ENCODE results near the gene ZMYND10. TPM values are rescaled to one million over a fixed set of nuclear protein-coding genes. Genes with fewer than 3 reads are reported as not detected.

The ZMYND10 gene
- total RNA-seq (2021): 0.46 to 0.80 TPM (median 0.74 TPM) in 3 replicates
- Bru-seq, nascent RNA: percentile 21 among the genes with signal in this experiment
- long read RNA-seq, experiment 1: 0 reads
- long read RNA-seq, experiment 2, partial matches to known transcripts: 0 of 1 reads
- long read RNA-seq, experiment 2, other reads (novel, unspliced or antisense): 1 of 1 reads
- long read RNA-seq, experiment 3: 0 reads

- H3K4me1 Mint-ChIP-seq: peaks cover 14% of the 10 kb centered on the region
- H3K27me3 Mint-ChIP-seq (ENCODE audit: low read depth): peaks cover 61% of the 10 kb centered on the region
- CTCF ChIA-PET: interaction anchor here (0.6 to 3.2 kb wide), 10 partner anchors 11 to 264 kb away, joined by 3 to 19 read pairs (median 5); partner anchors contain the start of gene HYAL2
- DNase-seq (ENCODE audit: low spot score): peak; percentile 89
- no peak within 1 kb of the TSS for H3K27ac Mint-ChIP-seq
- H3K36me3 Mint-ChIP-seq: peaks cover 7% of the 10 kb centered on the region; the same call in 1 of the 2 replicates
- peak within 1 kb of the TSS; percentile 75 for H3K4me3 Mint-ChIP-seq
- no peaks in the 10 kb centered on the region for H3K9me3 Mint-ChIP-seq
- ATAC-seq: peak; percentile 67
- POLR2A ChIA-PET: interaction anchor here (0.8 to 0.9 kb wide), 2 partner anchors 9 to 54 kb away, joined by 3 read pairs; partner anchors contain the start of gene IFRD2
- TF ChIP-seq ATF1 (CRISPR knock-in tag; IDR thresholded peaks at IDR 0.05) (no peak), RELA (CRISPR knock-in tag; IDR thresholded peaks at IDR 0.05; ENCODE audit: borderline replicate concordance) (no peak), USF2 (CRISPR knock-in tag; IDR thresholded peaks at IDR 0.05) (no peak), ZNF232 (CRISPR knock-in tag; IDR thresholded peaks at IDR 0.05) (0 out of 2 replicates have a peak, but pooled peaks have one; percentile 15), TCF7 (CRISPR knock-in tag; IDR thresholded peaks at IDR 0.05; ENCODE audit: low read depth) (no peak), SP1 (CRISPR knock-in tag; conservative IDR thresholded peaks at IDR 0.05) (0 out of 2 replicates have a peak, but pooled peaks have one; percentile 13), NFE2L1 (CRISPR knock-in tag; IDR thresholded peaks at IDR 0.05) (no peak), GABPB1 (CRISPR knock-in tag; IDR thresholded peaks at IDR 0.05) (no peak), AFF4 (CRISPR knock-in tag; IDR thresholded peaks at IDR 0.05; ENCODE audit: borderline replicate concordance) (no peak), E2F4 (CRISPR knock-in tag; IDR thresholded peaks at IDR 0.05; ENCODE audit: borderline replicate concordance, low read depth) (no peak), GRHL2 (CRISPR knock-in tag; IDR thresholded peaks at IDR 0.05; ENCODE audit: insufficient replicate concordance, severe bottlenecking) (no peak), ZNF423 (CRISPR knock-in tag; IDR thresholded peaks at IDR 0.05) (no peak), TEAD1 (CRISPR knock-in tag; IDR thresholded peaks at IDR 0.05) (0 out of 2 replicates have a peak, but pooled peaks have one; percentile 17), SMAD4 (CRISPR knock-in tag; IDR thresholded peaks at IDR 0.05) (no peak), TP53 (CRISPR knock-in tag; IDR thresholded peaks at IDR 0.05) (no peak), TEAD4 (CRISPR knock-in tag; IDR thresholded peaks at IDR 0.05) (no peak), ETV6 (CRISPR knock-in tag; IDR thresholded peaks at IDR 0.05) (0 out of 2 replicates have a peak, but pooled peaks have one; percentile 57), FOXK1 (CRISPR knock-in tag; IDR thresholded peaks at IDR 0.05) (no peak), FOXP4 (CRISPR knock-in tag; IDR thresholded peaks at IDR 0.05) (no peak)
- TF ChIP-seq, protein P1, sequence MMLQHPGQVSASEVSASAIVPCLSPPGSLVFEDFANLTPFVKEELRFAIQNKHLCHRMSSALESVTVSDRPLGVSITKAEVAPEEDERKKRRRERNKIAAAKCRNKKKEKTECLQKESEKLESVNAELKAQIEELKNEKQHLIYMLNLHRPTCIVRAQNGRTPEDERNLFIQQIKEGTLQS (CRISPR knock-in tag; conservative IDR thresholded peaks at IDR 0.05): no peak
- TF ChIP-seq, protein P2, sequence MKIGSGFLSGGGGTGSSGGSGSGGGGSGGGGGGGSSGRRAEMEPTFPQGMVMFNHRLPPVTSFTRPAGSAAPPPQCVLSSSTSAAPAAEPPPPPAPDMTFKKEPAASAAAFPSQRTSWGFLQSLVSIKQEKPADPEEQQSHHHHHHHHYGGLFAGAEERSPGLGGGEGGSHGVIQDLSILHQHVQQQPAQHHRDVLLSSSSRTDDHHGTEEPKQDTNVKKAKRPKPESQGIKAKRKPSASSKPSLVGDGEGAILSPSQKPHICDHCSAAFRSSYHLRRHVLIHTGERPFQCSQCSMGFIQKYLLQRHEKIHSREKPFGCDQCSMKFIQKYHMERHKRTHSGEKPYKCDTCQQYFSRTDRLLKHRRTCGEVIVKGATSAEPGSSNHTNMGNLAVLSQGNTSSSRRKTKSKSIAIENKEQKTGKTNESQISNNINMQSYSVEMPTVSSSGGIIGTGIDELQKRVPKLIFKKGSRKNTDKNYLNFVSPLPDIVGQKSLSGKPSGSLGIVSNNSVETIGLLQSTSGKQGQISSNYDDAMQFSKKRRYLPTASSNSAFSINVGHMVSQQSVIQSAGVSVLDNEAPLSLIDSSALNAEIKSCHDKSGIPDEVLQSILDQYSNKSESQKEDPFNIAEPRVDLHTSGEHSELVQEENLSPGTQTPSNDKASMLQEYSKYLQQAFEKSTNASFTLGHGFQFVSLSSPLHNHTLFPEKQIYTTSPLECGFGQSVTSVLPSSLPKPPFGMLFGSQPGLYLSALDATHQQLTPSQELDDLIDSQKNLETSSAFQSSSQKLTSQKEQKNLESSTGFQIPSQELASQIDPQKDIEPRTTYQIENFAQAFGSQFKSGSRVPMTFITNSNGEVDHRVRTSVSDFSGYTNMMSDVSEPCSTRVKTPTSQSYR (CRISPR knock-in tag; IDR thresholded peaks at IDR 0.05): no peak
- TF ChIP-seq, protein P3, sequence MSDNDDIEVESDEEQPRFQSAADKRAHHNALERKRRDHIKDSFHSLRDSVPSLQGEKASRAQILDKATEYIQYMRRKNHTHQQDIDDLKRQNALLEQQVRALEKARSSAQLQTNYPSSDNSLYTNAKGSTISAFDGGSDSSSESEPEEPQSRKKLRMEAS (CRISPR knock-in tag; IDR thresholded peaks at IDR 0.05): peak; percentile 53; the same call in 1 of the 2 replicates
These were observed at the start of gene ZMYND10 for GRCh38 chr3:50345586-50346234. Gene ZMYND10 (minus strand): TSS chr3:50345732. CDS start chr3:50345579, 153 bp downstream.

Measured in WTC11 (cell line).